ENCODE data around the gene KBTBD13.

The KBTBD13 gene

GRCh38 chr15:65052956-65053355 lies 23.6 kb upstream of the KBTBD13 start:
- no peak for DNase-seq

- DNase-seq: peak; percentile 47 to 74
Observed at GRCh38 chr15:65054333-65055200, 22.0 kb upstream of the KBTBD13 start.

DNA sequence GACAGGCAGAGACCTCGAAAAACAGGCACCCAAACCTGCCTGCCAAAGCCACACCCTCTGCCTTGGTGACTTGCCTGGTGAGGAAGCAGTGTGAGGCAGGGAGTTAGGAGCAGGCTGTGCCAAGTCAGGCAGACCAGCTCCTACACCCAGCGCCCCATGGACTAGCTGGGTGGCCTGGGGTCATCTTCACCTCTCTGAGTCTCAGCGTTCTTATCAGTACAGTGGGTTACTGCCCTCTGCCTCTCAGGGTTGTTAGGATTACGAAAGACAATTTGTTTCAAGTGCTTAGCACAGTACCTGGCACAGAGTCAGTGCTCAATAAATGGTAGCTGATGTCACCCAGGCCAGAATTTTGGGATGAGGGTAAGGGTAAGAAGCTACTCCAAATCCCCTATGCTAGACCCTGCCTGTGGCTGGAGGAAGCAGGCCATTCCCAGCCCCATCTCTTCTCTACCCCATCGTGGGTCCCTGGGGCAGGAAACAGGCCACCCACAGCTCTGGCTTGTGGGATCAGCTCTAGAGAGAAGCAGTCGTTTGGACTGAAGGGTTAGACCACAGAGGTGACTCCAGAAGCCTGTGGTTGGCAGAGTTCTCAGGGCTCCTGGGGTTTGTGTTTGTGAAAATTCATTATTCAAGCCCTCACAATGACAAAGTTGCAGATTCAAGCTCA lies 21.2 kb upstream of the KBTBD13 start:
- no peak for DNase-seq

DNA sequence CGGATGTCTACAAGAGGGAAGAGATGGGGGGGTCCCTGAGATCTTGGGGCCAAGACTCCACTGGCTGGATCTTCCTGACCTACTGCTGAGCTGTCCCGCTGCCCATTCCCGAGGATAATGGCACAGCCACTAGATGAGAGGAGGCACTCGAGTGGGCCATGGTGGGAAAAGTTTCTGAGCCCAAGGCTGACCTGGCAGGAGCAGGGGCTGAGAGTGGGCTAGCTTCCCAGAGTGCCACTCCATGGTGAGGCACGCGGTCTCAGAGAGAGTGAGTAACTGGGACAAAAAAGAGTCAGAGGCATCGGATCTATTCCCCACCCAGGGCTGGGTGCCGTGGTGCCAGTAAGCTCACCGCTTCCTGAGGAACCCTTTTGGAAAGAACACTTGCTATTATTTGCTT lies 20.4 kb upstream of the KBTBD13 start:
- DNase-seq: no peak

GRCh38 chr15:65056868-65057548 lies 19.5 kb upstream of the KBTBD13 start:
- DNase-seq: no peak

DNA sequence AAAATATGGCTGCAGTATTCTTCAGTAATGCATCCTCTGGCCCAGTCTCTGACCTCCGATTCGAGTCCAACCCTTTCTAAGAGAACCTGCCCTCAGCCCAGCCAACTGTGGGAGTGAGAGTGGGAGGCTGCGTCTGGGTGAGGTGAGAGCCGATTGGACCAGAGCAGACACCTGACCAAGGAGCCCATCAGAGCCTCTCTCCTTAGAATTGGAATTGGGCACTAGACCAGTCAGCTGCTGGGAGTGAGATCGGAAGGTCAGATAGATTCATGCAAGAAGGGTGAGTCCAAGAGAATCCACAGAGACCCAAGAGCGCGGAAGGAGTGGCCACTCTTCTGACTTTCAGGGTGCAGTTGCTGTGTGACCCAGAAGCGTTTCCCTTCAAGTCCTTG lies 19.0 kb upstream of the KBTBD13 start:
- DNase-seq: no peak

DNA sequence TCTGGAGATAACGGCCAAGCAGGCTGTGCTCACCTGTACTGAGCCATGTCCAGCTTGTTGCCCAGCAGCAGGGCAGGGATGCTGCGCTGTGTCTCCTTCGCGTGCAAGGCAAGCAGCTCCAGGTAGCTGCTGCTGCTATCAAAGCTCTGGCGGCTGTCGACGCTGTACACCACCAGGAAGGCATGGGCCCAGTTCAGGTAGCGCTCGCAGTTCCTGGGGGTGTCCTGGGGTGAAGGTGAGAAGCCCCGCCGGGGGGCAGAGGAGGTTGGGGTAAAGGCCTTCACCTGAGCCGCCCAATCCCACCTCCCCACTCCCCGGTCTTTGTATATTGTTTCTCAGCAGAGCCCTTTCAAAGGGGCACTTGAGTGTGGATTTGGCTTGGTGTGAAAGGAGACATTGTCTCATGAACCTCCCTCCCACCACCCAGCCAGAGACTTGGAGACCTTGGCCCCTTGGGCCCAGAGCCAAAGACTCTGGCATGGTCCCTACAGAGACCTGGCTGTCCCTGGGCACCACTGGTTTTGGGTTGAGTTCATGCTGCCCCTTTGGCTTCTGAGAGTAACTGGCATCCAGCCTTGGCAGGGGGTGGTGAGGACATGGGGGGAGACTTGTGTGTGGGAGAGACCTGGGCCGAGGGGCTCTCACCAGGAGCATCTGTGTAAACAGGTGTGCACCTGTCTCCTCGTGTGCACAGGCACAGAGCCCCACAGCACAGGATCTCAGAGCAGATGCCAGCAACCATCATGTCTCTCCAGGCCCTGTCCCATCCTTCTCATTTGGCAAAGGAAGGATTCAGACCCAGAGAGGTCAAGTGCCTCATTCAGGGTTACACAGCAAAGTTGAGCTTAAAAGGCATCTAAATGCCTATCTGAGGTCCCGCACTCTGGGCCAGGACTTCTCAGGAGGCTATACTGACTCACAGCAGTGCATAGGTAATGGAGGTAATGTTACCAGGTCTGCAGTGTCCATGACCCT lies 17.9 kb upstream of the KBTBD13 start:
- DNase-seq: no peak

- DNase-seq: no peak
Observed at GRCh38 chr15:65059369-65059750, 17.2 kb upstream of the KBTBD13 start.

DNA sequence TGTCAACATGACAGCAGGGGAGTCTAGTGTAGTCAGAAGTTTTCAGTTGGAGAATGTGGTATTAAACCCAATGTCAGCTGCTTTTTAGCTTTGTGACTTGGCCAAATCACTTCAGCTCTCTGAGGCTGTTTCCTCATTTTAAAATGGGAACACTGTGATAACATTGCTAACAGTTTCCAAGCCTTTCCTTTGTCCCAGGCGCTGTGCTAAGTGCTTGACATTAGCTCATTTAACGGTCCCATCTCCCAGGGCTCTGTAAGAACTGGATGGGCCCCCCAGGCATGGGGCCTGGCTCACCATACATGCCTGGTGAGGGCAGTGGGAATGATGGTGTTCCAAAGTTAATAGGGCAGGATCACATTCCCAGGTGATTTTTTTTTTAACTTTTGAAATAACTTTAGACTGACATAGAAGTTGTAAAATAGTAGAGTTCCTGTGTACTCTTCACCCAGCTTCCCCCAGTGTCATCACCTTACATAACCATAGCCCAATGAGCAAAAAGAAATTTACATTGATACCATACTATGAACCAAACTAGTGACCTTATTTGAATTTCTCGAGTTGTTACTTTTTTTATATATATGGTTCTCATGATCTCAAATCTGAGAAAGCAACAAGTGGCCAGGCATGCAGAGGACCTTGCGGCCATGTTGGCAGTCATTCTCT lies 16.5 kb upstream of the KBTBD13 start:
- no peak for DNase-seq

DNA sequence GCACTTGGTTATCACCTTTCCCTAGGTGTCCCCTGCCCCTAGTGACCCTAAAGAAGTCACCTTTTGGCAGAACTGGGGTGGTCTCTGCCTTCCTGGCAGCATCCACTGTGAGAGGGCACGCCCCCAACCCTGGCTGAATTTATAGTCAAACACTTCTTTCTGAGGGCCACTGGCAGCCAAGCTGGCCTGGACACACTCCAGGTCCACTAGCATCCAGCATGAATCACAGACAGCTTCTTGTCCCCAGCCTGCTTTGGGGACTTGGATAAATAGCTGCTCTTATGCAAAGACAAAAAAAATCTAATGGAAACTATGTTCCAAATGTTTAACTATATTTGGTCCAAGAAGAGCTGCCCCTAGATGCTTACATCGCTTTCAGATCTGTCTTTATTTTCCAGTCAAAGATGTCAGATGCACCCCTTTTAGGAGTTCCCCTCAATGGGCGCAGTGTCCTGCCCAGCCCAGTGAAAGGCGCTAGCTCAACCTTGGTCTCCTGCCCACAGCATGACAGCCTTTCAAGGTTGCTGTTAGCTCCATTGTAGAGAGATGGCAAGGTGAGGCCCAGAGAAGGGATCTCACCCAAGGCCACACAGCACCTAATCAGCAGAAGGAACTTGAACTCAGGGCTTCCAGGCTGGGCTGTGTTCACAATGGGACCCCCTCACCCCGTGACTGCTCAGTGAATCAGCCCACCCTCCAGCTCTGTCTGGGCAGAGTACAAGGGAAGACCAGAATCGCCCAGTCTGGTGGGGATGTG lies 15.7 kb upstream of the KBTBD13 start:
- no peak for DNase-seq

GRCh38 chr15:65062061-65062460 lies 14.5 kb upstream of the KBTBD13 start:
- no peak for DNase-seq

DNA sequence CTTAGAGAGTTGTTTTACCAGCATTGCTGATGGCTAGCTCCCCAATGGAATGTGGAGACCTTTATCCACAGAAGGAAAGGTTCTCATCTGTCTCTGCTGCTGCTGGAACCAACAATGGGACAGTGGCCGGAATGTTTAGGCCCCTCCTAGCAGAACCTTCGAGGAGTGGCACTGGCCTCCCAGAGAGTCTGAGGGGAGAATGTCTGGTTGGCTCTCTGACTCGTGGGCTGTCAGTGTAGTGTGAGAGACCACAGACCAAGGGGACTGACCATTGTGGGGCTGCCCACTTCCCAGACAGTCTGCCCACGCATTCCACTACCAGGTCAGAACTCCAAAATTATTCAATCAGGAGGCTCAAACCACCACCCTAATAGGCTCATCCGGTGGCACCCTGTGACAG lies 13.8 kb upstream of the KBTBD13 start:
- no peak for DNase-seq

DNA sequence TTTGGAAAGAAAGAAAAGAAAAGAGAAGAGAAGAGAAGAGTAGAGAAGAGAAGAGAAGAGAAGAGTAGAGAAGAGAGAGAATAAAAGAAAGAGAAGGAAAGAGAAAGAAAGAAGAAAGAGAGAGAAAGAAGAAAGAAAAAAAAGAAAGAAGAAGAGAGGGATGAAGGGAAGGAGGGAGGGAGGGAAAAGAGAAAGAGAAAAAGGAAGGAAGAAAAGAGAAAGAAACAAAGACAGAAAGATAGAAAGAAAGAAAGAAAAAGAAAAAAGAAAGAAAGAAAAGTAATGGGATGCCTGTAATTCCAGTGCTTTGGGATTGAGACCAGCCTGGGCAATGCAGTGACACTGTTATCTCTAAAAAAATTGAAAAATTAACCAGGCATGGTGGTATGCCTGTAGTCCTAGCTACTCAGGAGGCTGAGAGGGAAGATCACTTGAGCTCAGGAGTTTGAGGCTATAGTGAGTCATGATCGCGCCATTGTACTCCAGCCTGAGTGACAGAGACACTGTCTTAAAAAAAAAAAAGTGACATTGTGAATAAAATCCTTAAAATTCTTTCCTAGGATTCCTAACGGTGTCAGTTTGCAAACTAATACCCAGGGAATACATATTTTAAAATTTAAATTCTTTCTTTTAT lies 10.4 kb upstream of the KBTBD13 start:
- DNase-seq: no peak

GRCh38 chr15:65066635-65067316 lies 9.8 kb upstream of the KBTBD13 start:
- no peak for DNase-seq

- DNase-seq: no peak
Observed at GRCh38 chr15:65067317-65067644, 9.3 kb upstream of the KBTBD13 start.

DNA sequence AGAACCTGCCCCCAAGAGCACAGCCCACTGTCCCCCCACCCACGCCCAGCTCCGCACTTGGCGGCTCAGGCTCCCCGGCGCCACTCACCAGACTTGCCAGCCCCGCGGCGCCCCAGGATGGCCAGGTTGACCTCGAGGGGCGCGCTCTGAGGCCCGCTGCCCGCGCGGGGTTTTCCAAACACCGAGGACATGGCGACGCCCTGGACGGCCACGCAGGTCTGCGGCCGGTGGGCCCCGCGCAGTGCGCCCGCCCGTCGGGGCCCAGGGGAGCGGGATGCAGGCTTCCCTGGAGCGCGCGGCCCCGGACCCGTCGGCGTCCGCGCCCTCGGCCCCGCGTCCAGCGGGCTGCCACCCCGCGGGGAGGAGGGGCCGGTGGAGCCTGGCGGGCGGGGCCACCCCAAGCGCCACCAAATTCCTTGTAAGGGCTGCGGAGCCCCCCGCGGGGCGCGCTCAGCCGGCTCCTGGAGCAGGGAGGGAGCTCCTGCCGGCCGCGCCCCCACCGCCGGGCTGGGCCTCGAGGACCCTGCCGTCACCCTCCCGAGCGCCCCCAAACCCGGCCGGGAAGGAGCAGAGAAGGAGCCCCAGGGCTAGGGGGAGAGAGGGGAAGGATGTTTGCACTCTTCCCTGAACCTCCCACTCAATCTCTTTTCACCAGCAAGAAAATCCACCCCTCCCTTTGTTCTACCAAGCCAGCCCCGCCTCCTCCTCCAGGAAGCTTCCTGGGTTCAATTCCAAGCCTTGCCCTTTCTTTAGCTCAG lies 8.7 kb upstream of the KBTBD13 start, which contains the start of gene RASL12:
TSS of gene RASL12 (minus strand) at position 347 of the 758 bp plus-strand sequence. CDS start at position 191, 156 bp downstream.
- DNase-seq: peak in 1 of 2 experiments; percentile 8

DNA sequence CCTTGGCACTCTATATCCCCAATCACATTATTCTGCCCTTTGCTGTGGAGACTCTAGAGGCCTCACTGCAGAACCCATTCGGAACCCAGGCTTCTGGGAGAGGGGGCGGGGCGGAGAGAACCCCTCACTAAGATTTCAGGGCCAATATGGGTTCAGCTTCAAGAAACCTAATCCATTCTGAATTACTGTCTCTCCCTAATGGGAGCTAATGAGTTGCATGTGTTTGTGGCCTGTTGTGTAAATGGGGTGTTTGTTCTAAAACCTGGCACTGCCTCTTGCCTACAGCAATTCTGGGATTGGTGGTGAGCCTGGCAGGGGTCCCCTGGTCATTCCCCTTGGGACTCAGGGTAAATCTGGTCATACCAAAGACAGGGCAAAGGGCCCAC lies 8.2 kb upstream of the KBTBD13 start:
- no peak for DNase-seq

DNA sequence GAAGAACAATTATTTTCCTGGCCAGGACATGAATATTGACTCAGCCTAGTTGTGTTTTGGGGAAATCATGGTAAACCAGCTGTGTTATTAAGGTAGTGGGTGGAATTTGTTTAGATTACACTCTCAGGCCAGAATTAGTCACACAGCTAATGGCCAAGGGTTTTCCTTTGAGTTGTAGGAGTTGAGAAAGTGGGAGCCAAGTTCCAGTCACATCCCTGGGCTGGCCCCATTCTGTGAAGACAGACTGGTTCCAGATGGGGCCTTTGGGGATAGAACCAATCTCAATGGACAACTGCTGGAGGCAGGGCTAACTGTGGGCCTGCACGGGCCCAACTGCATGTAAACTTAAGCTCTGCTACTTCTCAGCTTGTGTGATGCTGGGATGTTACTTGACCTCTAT lies 7.4 kb upstream of the KBTBD13 start:
- DNase-seq: no peak

- DNase-seq: no peak
Observed at GRCh38 chr15:65069779-65070546, 6.6 kb upstream of the KBTBD13 start.

Measured in NCI-H524 (cell line).